Neural cell (in vitro differentiated cells): ENCODE results near the gene IFI16.

ENCODE experiments used
- EP300 ChIP-seq: fragments of 450-650 bp; conservative IDR thresholded peaks from 2 replicates; pipeline ENCODE4 v1.6.1; 2014; ENCODE audit warnings: antibody characterized with exemption, mild to moderate bottlenecking, moderate library complexity; ENCODE audit not compliant: poor library complexity, severe bottlenecking
- EZH2 ChIP-seq: fragments of 200-600, 300-800 bp; shearing (Covaris generic), sonication (generic); IDR thresholded peaks from 2 replicates; pipeline ENCODE4 v1.6.1; 2014; ENCODE audit warnings: antibody characterized with exemption, low read length, borderline replicate concordance, mild to moderate bottlenecking; ENCODE audit not compliant: insufficient read depth, poor library complexity, severe bottlenecking
- MXI1 ChIP-seq: fragments of 450-650 bp; conservative IDR thresholded peaks from 2 replicates; pipeline ENCODE4 v1.6.1; 2014; ENCODE audit warnings: antibody characterized with exemption, mild to moderate bottlenecking; ENCODE audit not compliant: poor library complexity, severe bottlenecking
- RAD21 ChIP-seq: fragments of 450-650 bp; conservative IDR thresholded peaks from 2 replicates; pipeline ENCODE4 v1.6.1; 2014; ENCODE audit warnings: antibody characterized with exemption, mild to moderate bottlenecking, moderate library complexity
- TF ChIP-seq, protein P1 (sequence below): fragments of 450-650 bp; IDR thresholded peaks from 2 replicates; pipeline ENCODE4 v1.5.1; 2014; ENCODE audit warnings: antibody characterized with exemption, mild to moderate bottlenecking, moderate library complexity; ENCODE audit not compliant: poor library complexity, severe bottlenecking
- TF ChIP-seq, protein P2 (sequence below): IDR thresholded peaks from 2 replicates; pipeline ENCODE4 v1.6.1; 2012; ENCODE audit warnings: borderline replicate concordance

DNA sequence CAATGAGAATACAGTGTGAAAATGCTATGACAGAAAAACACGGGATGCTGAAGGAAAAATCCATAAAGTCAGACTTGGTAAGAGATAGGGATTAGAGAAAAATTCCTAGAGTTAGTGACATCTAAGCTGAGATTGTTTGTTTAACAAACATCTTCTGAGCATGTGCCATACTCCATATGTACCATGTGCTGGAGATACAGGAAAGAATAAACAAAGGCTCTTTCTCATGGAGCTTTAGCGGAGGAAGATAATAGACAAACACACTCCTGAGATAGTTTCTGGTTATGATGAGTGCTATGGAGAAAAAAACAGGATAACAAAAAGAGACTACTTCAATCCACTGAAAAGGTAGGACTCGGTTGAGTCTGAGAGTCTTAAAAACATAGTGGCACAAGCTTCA lies 88.9 kb downstream of the IFI16 start:
- TF ChIP-seq EZH2 (no peak), EP300 (no peak), MXI1 (no peak), RAD21 (no peak)
- TF ChIP-seq, protein P1, sequence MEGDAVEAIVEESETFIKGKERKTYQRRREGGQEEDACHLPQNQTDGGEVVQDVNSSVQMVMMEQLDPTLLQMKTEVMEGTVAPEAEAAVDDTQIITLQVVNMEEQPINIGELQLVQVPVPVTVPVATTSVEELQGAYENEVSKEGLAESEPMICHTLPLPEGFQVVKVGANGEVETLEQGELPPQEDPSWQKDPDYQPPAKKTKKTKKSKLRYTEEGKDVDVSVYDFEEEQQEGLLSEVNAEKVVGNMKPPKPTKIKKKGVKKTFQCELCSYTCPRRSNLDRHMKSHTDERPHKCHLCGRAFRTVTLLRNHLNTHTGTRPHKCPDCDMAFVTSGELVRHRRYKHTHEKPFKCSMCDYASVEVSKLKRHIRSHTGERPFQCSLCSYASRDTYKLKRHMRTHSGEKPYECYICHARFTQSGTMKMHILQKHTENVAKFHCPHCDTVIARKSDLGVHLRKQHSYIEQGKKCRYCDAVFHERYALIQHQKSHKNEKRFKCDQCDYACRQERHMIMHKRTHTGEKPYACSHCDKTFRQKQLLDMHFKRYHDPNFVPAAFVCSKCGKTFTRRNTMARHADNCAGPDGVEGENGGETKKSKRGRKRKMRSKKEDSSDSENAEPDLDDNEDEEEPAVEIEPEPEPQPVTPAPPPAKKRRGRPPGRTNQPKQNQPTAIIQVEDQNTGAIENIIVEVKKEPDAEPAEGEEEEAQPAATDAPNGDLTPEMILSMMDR: no peak
- TF ChIP-seq, protein P2, sequence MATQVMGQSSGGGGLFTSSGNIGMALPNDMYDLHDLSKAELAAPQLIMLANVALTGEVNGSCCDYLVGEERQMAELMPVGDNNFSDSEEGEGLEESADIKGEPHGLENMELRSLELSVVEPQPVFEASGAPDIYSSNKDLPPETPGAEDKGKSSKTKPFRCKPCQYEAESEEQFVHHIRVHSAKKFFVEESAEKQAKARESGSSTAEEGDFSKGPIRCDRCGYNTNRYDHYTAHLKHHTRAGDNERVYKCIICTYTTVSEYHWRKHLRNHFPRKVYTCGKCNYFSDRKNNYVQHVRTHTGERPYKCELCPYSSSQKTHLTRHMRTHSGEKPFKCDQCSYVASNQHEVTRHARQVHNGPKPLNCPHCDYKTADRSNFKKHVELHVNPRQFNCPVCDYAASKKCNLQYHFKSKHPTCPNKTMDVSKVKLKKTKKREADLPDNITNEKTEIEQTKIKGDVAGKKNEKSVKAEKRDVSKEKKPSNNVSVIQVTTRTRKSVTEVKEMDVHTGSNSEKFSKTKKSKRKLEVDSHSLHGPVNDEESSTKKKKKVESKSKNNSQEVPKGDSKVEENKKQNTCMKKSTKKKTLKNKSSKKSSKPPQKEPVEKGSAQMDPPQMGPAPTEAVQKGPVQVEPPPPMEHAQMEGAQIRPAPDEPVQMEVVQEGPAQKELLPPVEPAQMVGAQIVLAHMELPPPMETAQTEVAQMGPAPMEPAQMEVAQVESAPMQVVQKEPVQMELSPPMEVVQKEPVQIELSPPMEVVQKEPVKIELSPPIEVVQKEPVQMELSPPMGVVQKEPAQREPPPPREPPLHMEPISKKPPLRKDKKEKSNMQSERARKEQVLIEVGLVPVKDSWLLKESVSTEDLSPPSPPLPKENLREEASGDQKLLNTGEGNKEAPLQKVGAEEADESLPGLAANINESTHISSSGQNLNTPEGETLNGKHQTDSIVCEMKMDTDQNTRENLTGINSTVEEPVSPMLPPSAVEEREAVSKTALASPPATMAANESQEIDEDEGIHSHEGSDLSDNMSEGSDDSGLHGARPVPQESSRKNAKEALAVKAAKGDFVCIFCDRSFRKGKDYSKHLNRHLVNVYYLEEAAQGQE: no peak
